Stimulated activated naive B cell treated with anti-CD40 and anti-IgM and Interleukin-4, amounts not matched to agents 10 μg/mL and 1 μg/mL and 100 μg/mL, for 72 hours (primary cell): ENCODE results near the gene C19orf47.
"Not testable (repeated sequence)": the region's sequence is repeated elsewhere in the genome, so short reads cannot be mapped to it uniquely, and the experiment has no call there.

Experiments used
- ATAC-seq, 2 donors: fragments of 150-1000 bp; cut with Tn5 transposase; replicated peaks; 2 replicates each; pipeline ENCODE4 v1.10.0; 2021; ENCODE audit warnings: moderate library complexity in 1 of 2
- DNase-seq: peaks from one replicate; pipeline ENCODE4 v3.0.0; 2021
- H3K27ac Mint-ChIP-seq: one replicate; pipeline ENCODE4 v1.8.0; 2022; ENCODE audit warnings: mild to moderate bottlenecking, mixed read lengths
- H3K27me3 Mint-ChIP-seq, 2 donors: one replicate each; pipeline ENCODE4 v1.8.0; 2022; ENCODE audit warnings: mixed read lengths in 2 of 2
- H3K36me3 Mint-ChIP-seq, 2 donors: one replicate each; pipeline ENCODE4 v1.8.0; 2022; ENCODE audit warnings: mixed read lengths in 2 of 2, mild to moderate bottlenecking in 1 of 2
- H3K4me1 Mint-ChIP-seq, 2 donors: one replicate each; pipeline ENCODE4 v1.8.0; 2022; ENCODE audit warnings: mixed read lengths in 2 of 2, mild to moderate bottlenecking in 1 of 2
- H3K4me3 Mint-ChIP-seq, 2 donors: one replicate each; pipeline ENCODE4 v1.8.0; 2022; ENCODE audit warnings: mild to moderate bottlenecking in 2 of 2, mixed read lengths in 2 of 2, moderate library complexity in 1 of 2
- H3K9me3 Mint-ChIP-seq, 2 donors: one replicate each; pipeline ENCODE4 v1.8.0; 2022; ENCODE audit warnings: mixed read lengths in 2 of 2, mild to moderate bottlenecking in 1 of 2

C19orf47 gene

DNA sequence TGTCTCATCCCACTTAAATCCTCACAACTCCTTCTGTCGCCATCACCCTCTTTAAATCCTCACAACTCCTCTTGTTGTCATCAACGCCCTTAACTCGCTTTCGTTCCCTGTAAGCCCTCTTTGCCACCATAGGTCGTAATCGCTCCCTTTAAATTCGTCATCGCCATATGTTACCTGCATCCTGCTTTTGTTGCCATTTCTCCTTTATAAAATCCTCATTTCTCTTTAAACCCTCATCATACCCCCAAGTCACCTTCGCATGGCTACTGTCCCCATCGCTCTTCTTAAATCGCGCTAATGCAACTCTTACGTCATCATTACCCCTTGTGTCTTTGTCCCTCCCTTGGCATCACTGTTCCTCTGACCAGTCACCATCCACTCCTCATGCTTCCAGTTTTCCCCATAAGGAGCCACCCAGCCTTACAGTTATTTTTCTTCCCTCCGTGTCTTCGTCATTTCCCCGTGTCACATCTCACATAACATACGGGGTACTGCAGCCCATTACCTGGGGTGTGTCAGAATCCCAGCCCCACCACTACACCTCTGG, 837 bp upstream of the C19orf47 start:
- ATAC-seq (no peak), DNase-seq (no peak)
- Mint-ChIP-seq H3K36me3 (peaks cover 6 to 10% of the 10 kb centered on the region in 2 donors), H3K9me3 (no peaks in the 10 kb centered on the region), H3K4me3 (peak overlapping the region; percentile 81 to 87), H3K27ac (peak overlapping the region; percentile 44), H3K27me3 (no peaks in the 10 kb centered on the region), H3K4me1 (peaks cover 12 to 30% of the 10 kb centered on the region in 2 donors)

DNA sequence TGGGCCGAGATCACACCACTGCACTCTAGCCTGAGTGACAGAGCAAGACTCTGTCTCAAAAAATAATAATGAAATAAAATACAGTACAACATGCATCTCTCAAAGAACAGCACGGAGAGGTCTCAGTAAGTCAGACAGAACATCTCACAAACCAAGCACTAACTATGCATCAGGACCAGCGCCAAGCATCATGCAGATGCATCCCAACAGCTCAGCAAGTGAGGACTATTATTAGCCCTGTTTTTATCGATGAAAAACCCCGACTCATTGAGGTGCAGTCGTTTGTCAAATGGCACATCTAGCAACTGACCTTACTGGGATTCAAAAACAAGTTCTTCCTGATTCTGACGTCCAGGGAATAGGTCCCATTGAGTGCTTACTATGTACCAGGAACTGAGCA, 3.8 kb downstream of the C19orf47 start:
- H3K36me3 Mint-ChIP-seq: peaks cover 9 to 22% of the 10 kb centered on the region in 2 donors
- no peak for DNase-seq
- no peaks in the 10 kb centered on the region for H3K27me3 Mint-ChIP-seq
- peaks cover 9 to 26% of the 10 kb centered on the region in 2 donors for H3K4me1 Mint-ChIP-seq
- no peak overlapping the region for H3K4me3 Mint-ChIP-seq
- no peaks in the 10 kb centered on the region for H3K9me3 Mint-ChIP-seq
- no peak for ATAC-seq
- no peak overlapping the region for H3K27ac Mint-ChIP-seq

DNA sequence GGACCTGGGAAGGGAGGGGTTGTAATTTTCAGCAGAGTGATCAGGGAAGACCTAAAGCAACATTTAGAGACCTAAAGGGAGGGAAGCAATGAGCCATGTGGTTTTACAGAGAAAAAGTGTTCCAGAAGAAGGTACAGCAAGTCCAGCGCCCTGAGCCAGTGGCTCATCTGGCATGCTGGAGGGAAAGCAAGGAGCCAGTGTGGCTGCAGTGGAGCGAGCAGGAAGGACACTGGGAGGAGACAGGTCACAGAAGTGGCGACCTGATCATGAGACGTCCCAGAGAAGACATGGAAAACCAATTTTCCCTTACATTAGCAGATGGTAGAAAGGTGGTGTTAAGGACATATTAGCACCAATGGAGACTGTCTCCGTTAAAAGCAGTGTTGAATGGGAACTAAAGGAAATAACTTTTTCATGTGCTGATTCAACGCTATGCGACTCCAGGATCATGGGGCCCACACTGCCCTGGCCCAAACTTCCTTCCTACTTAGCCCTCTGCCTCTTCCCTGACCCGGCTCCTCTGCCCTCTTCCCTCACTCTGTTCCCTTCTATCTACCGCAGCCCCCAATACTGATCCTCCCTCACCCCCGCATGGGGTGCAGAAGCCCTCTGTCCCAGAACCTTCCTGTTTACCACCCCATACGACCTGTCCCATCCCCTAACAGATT, 5.4 kb downstream of the C19orf47 start:
- Mint-ChIP-seq H3K4me1 (peaks cover 12 to 29% of the 10 kb centered on the region in 2 donors), H3K9me3 (no peaks in the 10 kb centered on the region), H3K27ac (no peak overlapping the region)

GRCh38 chr19:40341601-40342482, 6.4 kb downstream of the C19orf47 start:
- Mint-ChIP-seq H3K4me1 (peaks cover 11 to 20% of the 10 kb centered on the region in 2 donors), H3K9me3 (no peaks in the 10 kb centered on the region), H3K4me3 (no peak overlapping the region), H3K27me3 (no peaks in the 10 kb centered on the region), H3K36me3 (peaks cover 18 to 29% of the 10 kb centered on the region in 2 donors), H3K27ac (peak overlapping the region; percentile 42)
- ATAC-seq (no peak), DNase-seq (no peak)

More for the DNA sequence above, 5.4 kb downstream of the C19orf47 start:
- H3K27me3 Mint-ChIP-seq: no peaks in the 10 kb centered on the region
- ATAC-seq (no peak), DNase-seq (no peak)
- peaks cover 14 to 29% of the 10 kb centered on the region in 2 donors for H3K36me3 Mint-ChIP-seq
- H3K4me3 Mint-ChIP-seq: no peak overlapping the region

- Mint-ChIP-seq H3K27me3 (no peaks in the 10 kb centered on the region), H3K4me3 (no peak overlapping the region), H3K9me3 (no peaks in the 10 kb centered on the region), H3K27ac (peak overlapping the region; percentile 45), H3K4me1 (peaks cover 9 to 18% of the 10 kb centered on the region in 2 donors), H3K36me3 (peaks cover 30 to 43% of the 10 kb centered on the region in 2 donors)
- ATAC-seq: no peak
- DNase-seq: no peak
These were observed 9.0 kb downstream of the C19orf47 start for GRCh38 chr19:40339018-40339728.

GRCh38 chr19:40337594-40337993, 10.6 kb downstream of the C19orf47 start:
- DNase-seq (no peak), ATAC-seq (no peak)
- Mint-ChIP-seq H3K4me1 (peaks cover 9 to 18% of the 10 kb centered on the region in 2 donors), H3K9me3 (no peaks in the 10 kb centered on the region), H3K4me3 (no peak overlapping the region), H3K36me3 (peaks cover 28 to 48% of the 10 kb centered on the region in 2 donors), H3K27me3 (no peaks in the 10 kb centered on the region), H3K27ac (no peak overlapping the region)

- H3K4me3 Mint-ChIP-seq: no peak overlapping the region
- no peaks in the 10 kb centered on the region for H3K27me3 Mint-ChIP-seq
- H3K9me3 Mint-ChIP-seq: no peaks in the 10 kb centered on the region
- H3K36me3 Mint-ChIP-seq: peaks cover 32 to 47% of the 10 kb centered on the region in 2 donors
- ATAC-seq (no peak), DNase-seq (no peak)
- H3K4me1 Mint-ChIP-seq: peaks cover 9 to 18% of the 10 kb centered on the region in 2 donors
- H3K27ac Mint-ChIP-seq: no peak overlapping the region
These were observed 11.1 kb downstream of the C19orf47 start for GRCh38 chr19:40337107-40337506.

DNA sequence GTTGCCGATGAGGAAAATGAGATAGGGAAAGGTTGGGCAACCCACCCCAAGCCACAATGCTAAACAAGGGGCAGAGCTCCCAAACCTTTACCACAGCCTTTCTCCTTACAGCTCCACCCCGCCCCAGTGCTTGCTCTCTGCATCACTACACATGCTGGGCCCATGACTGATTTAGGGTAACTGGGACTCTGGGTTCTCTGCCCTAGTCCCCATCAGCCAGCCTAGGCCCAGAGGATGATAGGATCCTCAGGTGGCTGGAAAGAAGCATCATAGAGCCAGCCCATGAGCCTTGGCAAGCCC, 11.6 kb downstream of the C19orf47 start:
- no peak for DNase-seq
- Mint-ChIP-seq H3K36me3 (peaks cover 33 to 47% of the 10 kb centered on the region in 2 donors), H3K4me3 (no peak overlapping the region), H3K4me1 (peaks cover 9 to 18% of the 10 kb centered on the region in 2 donors), H3K27me3 (no peaks in the 10 kb centered on the region), H3K9me3 (no peaks in the 10 kb centered on the region), H3K27ac (no peak overlapping the region)
- ATAC-seq: no peak

GRCh38 chr19:40335855-40336600, 12.2 kb downstream of the C19orf47 start:
- no peaks in the 10 kb centered on the region for H3K9me3 Mint-ChIP-seq
- DNase-seq: no peak
- ATAC-seq: no peak
- no peak overlapping the region for H3K4me3 Mint-ChIP-seq
- no peaks in the 10 kb centered on the region for H3K27me3 Mint-ChIP-seq
- H3K36me3 Mint-ChIP-seq: peaks cover 32 to 49% of the 10 kb centered on the region in 2 donors
- no peak overlapping the region for H3K27ac Mint-ChIP-seq
- peaks cover 9 to 18% of the 10 kb centered on the region in 2 donors for H3K4me1 Mint-ChIP-seq

GRCh38 chr19:40335101-40335500, 13.1 kb downstream of the C19orf47 start:
- Mint-ChIP-seq H3K27ac (no peak overlapping the region), H3K9me3 (no peaks in the 10 kb centered on the region), H3K27me3 (no peaks in the 10 kb centered on the region), H3K4me1 (peaks cover 9 to 18% of the 10 kb centered on the region in 2 donors), H3K4me3 (no peak overlapping the region), H3K36me3 (peaks cover 31 to 54% of the 10 kb centered on the region in 2 donors)
- no peak for ATAC-seq
- DNase-seq: no peak

DNA sequence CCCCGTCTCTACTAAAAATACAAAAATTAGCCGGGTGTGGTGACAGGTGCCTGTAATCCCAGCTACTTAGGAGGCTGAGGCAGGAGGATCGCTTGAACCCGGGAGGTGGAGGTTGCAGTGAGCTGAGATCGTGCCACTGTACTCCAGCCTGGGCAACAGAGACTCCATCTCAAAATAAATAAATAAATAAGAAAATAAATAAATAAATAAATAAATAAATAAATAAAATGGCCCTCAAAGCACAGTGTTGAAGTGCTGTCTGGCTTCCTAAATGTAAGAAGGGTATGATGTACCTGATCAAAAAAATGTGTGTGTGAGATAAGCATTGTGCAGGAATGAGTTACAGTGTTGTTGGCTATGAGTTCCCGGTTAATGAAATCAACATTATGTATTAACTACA, 15.1 kb downstream of the C19orf47 start:
- peaks cover 41 to 60% of the 10 kb centered on the region in 2 donors for H3K36me3 Mint-ChIP-seq
- not testable (repeated sequence) for H3K9me3 Mint-ChIP-seq, ATAC-seq, H3K4me1 Mint-ChIP-seq, H3K4me3 Mint-ChIP-seq, H3K27ac Mint-ChIP-seq, H3K27me3 Mint-ChIP-seq, DNase-seq

GRCh38 chr19:40332669-40333068, 15.5 kb downstream of the C19orf47 start:
- no peak overlapping the region for H3K4me3 Mint-ChIP-seq
- no peaks in the 10 kb centered on the region for H3K27me3 Mint-ChIP-seq
- ATAC-seq: no peak
- H3K9me3 Mint-ChIP-seq: no peaks in the 10 kb centered on the region
- H3K27ac Mint-ChIP-seq: no peak overlapping the region
- peaks cover 0 to 5% of the 10 kb centered on the region in 2 donors for H3K4me1 Mint-ChIP-seq
- peaks cover 43 to 64% of the 10 kb centered on the region in 2 donors for H3K36me3 Mint-ChIP-seq
- no peak for DNase-seq

DNA sequence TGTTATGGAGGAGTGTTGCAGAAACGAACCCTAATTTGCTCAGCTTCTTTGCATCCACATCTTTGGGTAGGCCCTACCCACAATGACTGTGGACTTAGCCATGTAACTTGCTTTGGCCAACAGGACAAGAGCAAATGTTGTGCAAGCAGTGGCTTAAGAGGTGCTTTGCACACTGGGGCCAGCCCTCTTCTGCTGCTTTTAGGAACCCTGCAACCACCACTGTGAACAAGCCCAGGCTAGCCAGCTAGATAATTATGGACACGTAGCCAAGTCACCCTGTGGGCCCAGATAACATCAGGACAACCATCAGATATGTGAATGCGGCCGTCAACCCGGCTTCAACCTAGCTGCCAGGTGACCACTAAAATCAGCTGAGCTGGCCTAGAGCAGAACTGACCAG, 17.1 kb downstream of the C19orf47 start:
- Mint-ChIP-seq H3K4me3 (no peak overlapping the region), H3K9me3 (no peaks in the 10 kb centered on the region), H3K36me3 (peaks cover 47 to 73% of the 10 kb centered on the region in 2 donors), H3K27ac (no peak overlapping the region), H3K27me3 (no peaks in the 10 kb centered on the region), H3K4me1 (peaks cover 0 to 5% of the 10 kb centered on the region in 2 donors)
- no peak for DNase-seq
- no peak for ATAC-seq

GRCh38 chr19:40326201-40326600, 22.0 kb downstream of the C19orf47 start:
- Mint-ChIP-seq H3K4me1 (no peaks in the 10 kb centered on the region), H3K4me3 (no peak overlapping the region), H3K27ac (no peak overlapping the region), H3K27me3 (no peaks in the 10 kb centered on the region), H3K9me3 (no peaks in the 10 kb centered on the region), H3K36me3 (peaks cover 47 to 83% of the 10 kb centered on the region in 2 donors)
- DNase-seq (no peak), ATAC-seq (no peak)
